NOMO-1 treated with dmso at 0.1 percent for 144 hours (cell line): Measurements from ENCODE around the gene PHF21B.

Experiments used
- DNase-seq: peaks from one replicate; lab custom pipeline; 2025; ENCODE audit not compliant: unreplicated experiment; lab: John Stamatoyannopoulos, UW

The PHF21B gene

GRCh38 chr22:44898236-44898635, 111.6 kb downstream of the PHF21B start:
- no peak for DNase-seq

- DNase-seq = no peak
Measured at GRCh38 chr22:44895296-44896055, 114.3 kb downstream of the PHF21B start.

- DNase-seq = no peak
Measured at GRCh38 chr22:44894782-44895181, 115.0 kb downstream of the PHF21B start.

- DNase-seq = no peak
Measured at GRCh38 chr22:44894321-44894720, 115.5 kb downstream of the PHF21B start.

GRCh38 chr22:44893731-44894080, 116.1 kb downstream of the PHF21B start:
- no peak for DNase-seq

GRCh38 chr22:44892803-44893730, 116.7 kb downstream of the PHF21B start:
- DNase-seq = no peak

GRCh38 chr22:44892243-44892642, 117.6 kb downstream of the PHF21B start:
- no peak for DNase-seq

GRCh38 chr22:44891791-44892190, 118.0 kb downstream of the PHF21B start:
- no peak for DNase-seq

- no peak for DNase-seq
Measured at GRCh38 chr22:44891293-44891747, 118.5 kb downstream of the PHF21B start.

GRCh38 chr22:44890416-44891292, 119.2 kb downstream of the PHF21B start:
- DNase-seq = no peak

GRCh38 chr22:44889255-44889878, 120.4 kb downstream of the PHF21B start:
- no peak for DNase-seq

- DNase-seq = no peak
Measured at GRCh38 chr22:44888491-44889254, 121.1 kb downstream of the PHF21B start.

GRCh38 chr22:44887941-44888366, 121.9 kb downstream of the PHF21B start:
- no peak for DNase-seq

GRCh38 chr22:44885806-44886360, 123.9 kb downstream of the PHF21B start:
- no peak for DNase-seq

- DNase-seq = no peak
Measured at GRCh38 chr22:44884968-44885805, 124.6 kb downstream of the PHF21B start.

GRCh38 chr22:44884562-44884961, 125.2 kb downstream of the PHF21B start:
- DNase-seq = no peak

GRCh38 chr22:44883011-44883421, 126.8 kb downstream of the PHF21B start:
- no peak for DNase-seq

- DNase-seq = no peak
Measured at GRCh38 chr22:44882226-44882905, 127.4 kb downstream of the PHF21B start.
